Left forelimb (tissue), 1 donor: ENCODE data around the gene TGFBR1.

ENCODE experiments used
- DNase-seq: peaks from one replicate; pipeline ENCODE4 v3.0.0-alpha.2; 2018; ENCODE audit warnings: low spot score

Gene TGFBR1

DNA sequence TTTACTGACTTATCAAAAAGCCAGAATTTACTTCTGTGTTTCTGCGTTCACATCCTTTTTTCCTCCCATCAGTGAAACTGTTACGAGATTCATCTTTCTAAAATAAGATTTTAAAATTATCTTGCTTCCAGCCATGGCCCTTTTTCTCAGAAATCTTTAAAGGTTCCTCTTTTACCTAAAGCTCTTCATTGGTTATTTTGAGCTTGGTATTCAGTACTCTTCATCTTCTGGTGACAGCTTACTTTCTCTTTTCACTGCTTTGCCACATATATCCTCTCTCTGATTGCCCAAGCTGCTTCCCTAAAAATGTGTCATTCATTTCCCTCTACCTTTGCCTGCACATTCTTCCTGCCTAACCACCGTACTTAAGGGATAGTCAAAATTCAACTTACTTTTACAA, 32.3 kb downstream of the TGFBR1 start:
- DNase-seq = no peak

GRCh38 chr9:99137891-99138290, 33.0 kb downstream of the TGFBR1 start:
- no peak for DNase-seq

DNA sequence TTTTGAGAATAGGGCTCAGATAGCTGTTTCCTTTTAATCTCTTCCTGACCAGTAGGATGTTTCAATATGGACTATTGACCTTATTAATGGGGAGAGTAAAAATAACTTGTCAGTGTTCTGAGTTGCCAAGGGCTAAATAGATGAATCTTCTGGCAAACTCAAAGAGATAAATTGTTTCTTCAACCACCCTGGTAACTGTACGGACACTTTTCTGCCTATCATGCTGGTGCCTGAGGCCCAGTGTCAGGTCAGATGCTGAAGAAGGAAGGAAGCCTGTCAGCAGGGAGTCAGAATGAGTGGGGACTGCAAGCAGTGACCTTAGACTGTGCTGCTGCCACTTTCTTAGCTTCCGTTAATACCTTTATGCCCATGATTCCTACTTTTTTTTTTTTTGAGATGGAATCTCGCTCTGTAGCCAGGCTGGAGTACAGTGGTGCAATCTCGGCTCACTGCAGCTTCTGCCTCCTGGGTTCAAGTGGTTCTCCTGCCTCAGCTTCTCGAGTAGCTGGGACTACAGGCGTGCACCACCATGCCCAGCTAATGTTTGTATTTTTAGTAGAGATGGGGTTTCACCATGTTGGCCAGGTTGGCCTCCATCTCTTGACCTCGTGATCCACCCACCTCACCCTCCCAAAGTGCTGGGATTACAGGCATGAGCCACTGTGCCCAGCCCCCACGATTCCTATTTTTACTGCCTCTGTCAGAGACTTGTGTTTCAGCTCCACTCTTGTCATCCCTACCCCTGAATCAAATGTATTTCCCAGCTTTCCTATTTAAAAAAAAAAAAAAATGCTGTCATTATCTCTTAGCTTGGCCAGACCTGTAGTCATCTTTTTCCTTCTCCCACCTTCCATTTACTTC, 33.7 kb downstream of the TGFBR1 start:
- DNase-seq = no peak

- DNase-seq = no peak
Measured at GRCh38 chr9:99139868-99140267, 35.0 kb downstream of the TGFBR1 start.

- DNase-seq = no peak
Measured at GRCh38 chr9:99140685-99141314, 35.9 kb downstream of the TGFBR1 start.

DNA sequence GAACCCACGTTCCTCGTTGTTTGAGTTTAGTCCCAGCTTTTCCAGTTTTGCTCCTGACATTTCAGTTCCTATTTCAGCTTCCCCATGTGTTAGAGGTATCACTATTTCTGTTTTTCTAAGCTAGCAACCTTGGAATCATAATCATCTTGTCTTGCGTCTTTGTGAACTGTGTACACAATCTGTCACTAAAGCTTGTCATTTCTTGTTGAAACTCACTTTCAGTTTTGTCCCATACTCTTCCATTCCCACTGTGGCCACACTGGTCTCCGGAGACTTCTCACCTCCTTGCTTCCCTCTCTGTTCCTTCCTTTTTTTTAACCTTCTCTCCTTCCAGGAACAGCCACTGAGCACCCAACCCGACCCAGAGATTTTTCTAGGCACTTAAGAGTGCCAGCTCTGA, 36.9 kb downstream of the TGFBR1 start:
- no peak for DNase-seq

- DNase-seq = no peak
Measured at GRCh38 chr9:99142275-99142674, 37.4 kb downstream of the TGFBR1 start.

DNA sequence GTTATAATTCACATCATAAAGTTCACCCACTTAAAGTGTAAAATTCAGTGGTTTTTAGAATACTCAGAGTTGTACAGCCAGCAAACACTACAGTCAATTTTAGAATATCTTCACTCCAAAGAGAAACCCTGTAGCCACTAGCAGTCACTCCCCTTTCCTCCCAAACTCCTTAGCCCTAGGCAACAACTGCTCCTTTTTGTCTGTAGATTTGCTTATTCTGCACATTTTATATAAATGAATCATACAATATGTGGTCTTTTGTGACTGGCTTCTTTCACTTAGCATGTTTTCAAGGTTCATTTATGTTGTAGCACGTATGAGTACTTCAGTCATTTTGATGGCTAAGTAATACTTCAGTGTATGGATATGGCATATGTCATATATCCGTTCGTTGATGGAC, 38.7 kb downstream of the TGFBR1 start:
- no peak for DNase-seq

GRCh38 chr9:99144966-99145365, 40.1 kb downstream of the TGFBR1 start:
- no peak for DNase-seq

- DNase-seq = no peak
Measured at GRCh38 chr9:99146574-99146973, 41.7 kb downstream of the TGFBR1 start.

- no peak for DNase-seq
Measured at GRCh38 chr9:99147177-99147576, 42.3 kb downstream of the TGFBR1 start.

DNA sequence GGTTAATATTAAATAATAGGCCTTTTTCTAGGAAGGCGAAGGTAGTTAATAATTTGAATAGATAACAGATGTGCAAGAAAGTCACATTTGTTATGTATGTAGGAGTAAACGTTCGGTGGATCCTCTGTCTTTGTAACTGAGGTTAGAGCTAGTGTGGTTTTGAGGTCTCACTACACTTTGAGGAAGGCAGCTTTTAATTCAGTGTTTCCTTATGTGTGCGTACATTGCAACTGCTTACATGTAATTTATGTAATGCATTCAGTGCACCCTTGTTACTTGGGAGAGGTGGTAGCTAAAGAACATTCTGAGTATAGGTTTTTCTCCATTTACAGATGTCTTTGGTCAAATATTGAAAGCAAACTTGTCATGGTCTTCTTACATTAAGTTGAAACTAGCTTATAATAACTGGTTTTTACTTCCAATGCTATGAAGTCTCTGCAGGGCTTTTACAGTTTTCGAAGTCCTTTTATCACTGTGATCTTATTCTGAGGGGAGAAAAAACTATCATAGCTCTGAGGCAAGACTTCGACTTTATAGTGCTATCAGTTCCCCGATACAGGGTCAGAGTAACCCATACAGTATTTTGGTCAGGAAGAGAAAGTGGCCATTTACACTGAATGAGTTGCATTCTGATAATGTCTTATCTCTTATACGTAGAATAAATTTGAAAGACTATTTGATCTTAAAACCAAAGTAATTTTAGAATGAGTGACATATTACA, 45.7 kb downstream of the TGFBR1 start:
- DNase-seq = no peak

- no peak for DNase-seq
Measured at GRCh38 chr9:99154356-99154755, 49.4 kb downstream of the TGFBR1 start.

- DNase-seq = no peak
Measured at GRCh38 chr9:99155736-99156135, 50.8 kb downstream of the TGFBR1 start.

GRCh38 chr9:99158629-99159028, 53.7 kb downstream of the TGFBR1 start:
- DNase-seq = no peak

DNA sequence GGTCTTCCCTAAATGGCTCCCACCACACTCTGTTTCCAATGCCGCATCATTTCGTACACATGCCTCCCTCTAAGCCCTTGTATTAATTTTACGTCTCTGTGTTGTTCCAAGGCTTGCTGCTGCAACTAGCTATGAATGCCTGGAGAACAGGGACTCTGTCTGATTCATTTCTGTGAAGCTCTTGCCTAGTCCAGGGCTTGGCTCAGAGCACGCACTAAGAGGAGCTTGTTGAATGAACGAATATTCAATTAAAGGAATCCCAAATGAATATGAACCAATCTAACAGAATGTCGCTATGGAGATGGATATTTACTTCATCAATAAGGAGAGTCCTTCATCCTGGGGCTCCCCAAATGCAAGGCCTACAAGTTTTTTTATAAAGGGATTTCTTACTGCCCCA, 55.3 kb downstream of the TGFBR1 start:
- DNase-seq = no peak

GRCh38 chr9:99162759-99163364, 57.9 kb downstream of the TGFBR1 start:
- DNase-seq = no peak

DNA sequence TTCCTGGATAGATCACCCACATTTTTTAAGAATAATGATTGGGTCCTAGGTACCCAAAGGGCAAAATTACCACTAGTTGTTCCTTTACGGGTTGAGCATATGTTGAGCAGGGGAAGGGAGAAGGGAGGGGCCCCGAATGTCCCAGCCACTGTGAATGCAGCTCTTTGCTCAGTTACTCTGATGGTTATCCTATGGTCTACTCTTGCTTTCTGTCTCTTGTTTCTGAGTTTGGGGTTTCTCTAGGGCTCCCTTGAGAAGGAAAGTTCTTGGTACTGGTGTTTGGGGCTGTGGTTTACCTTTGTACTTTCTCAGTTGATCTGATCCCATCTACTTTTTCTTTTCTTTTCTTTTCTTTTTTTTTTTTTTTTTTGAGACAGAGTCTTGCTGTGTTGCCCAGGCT, 61.2 kb downstream of the TGFBR1 start:
- DNase-seq = no peak

GRCh38 chr9:99167119-99167518, 62.2 kb downstream of the TGFBR1 start:
- DNase-seq = no peak

GRCh38 chr9:99167694-99168093, 62.8 kb downstream of the TGFBR1 start:
- DNase-seq = no peak

DNA sequence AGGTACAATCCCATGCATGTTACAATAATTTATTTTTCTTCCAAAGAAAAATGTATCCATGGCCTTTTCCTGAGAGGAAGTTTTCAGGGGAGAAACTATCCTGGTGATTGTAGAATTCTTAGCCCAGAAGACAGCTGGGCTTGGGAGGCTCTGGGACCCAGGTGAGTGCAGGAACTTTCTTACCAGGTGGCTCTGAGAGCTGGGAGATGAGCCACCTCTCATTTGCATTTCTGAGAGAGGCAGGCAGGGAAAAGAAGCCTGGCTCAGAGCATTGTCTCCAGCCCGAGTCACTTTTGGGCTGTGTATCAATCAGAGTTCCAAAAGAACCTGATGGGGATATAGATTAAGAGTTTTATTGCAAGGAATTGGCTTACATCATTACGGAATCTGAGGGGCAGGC, 64.2 kb downstream of the TGFBR1 start:
- no peak for DNase-seq

GRCh38 chr9:99169982-99170761, 65.3 kb downstream of the TGFBR1 start:
- no peak for DNase-seq
